NCI-H2107 (cell line): ENCODE results near the gene FSHB.
"Not testable (repeated sequence)": the region's sequence is repeated elsewhere in the genome, so short reads cannot be mapped to it uniquely, and the experiment has no call there.

Experiments
- DNase-seq: peaks from one replicate; lab custom pipeline; 2025; lab: John Stamatoyannopoulos, UW

Gene FSHB

GRCh38 chr11:30230714-30231113 lies at the start of gene FSHB:
TSS of gene FSHB (plus strand) at chr11:30231014. CDS start at chr11:30231903, 889 bp downstream.
- DNase-seq: no peak

- DNase-seq: no peak
Measured at GRCh38 chr11:30186748-30187147, 44.1 kb upstream of the FSHB start.

- DNase-seq: no peak
Measured at GRCh38 chr11:30192620-30193019, 38.2 kb upstream of the FSHB start.

- peak; percentile 24 for DNase-seq
Measured at GRCh38 chr11:30196400-30197206, 34.2 kb upstream of the FSHB start.

GRCh38 chr11:30197869-30198268 lies 32.9 kb upstream of the FSHB start:
- no peak for DNase-seq

GRCh38 chr11:30202989-30203388 lies 27.8 kb upstream of the FSHB start:
- not testable (repeated sequence) for DNase-seq

GRCh38 chr11:30203850-30204249 lies 27.0 kb upstream of the FSHB start:
- no peak for DNase-seq

- no peak for DNase-seq
Measured at GRCh38 chr11:30206249-30206996, 24.4 kb upstream of the FSHB start.

GRCh38 chr11:30210357-30210756 lies 20.5 kb upstream of the FSHB start:
- no peak for DNase-seq

GRCh38 chr11:30216534-30216933 lies 14.3 kb upstream of the FSHB start:
- DNase-seq: no peak

- no peak for DNase-seq
Measured at GRCh38 chr11:30218278-30218677, 12.5 kb upstream of the FSHB start.

- DNase-seq: no peak
Measured at GRCh38 chr11:30225642-30226041, 5.2 kb upstream of the FSHB start.

- DNase-seq: no peak
Measured at GRCh38 chr11:30228323-30228884, 2.4 kb upstream of the FSHB start.

- no peak for DNase-seq
Measured at GRCh38 chr11:30239025-30239424, 8.2 kb downstream of the FSHB start.

GRCh38 chr11:30244265-30244664 lies 13.5 kb downstream of the FSHB start:
- no peak for DNase-seq

GRCh38 chr11:30245621-30246020 lies 14.8 kb downstream of the FSHB start:
- no peak for DNase-seq

GRCh38 chr11:30254307-30255298 lies 23.8 kb downstream of the FSHB start:
- DNase-seq: no peak

GRCh38 chr11:30255637-30256036 lies 24.8 kb downstream of the FSHB start:
- DNase-seq: no peak

- no peak for DNase-seq
Measured at GRCh38 chr11:30257058-30257457, 26.2 kb downstream of the FSHB start.

GRCh38 chr11:30258679-30259078 lies 27.9 kb downstream of the FSHB start:
- DNase-seq: no peak

- DNase-seq: no peak
Measured at GRCh38 chr11:30260813-30261212, 30.0 kb downstream of the FSHB start.

- no peak for DNase-seq
Measured at GRCh38 chr11:30261821-30262220, 31.0 kb downstream of the FSHB start.
